SHP77 treated with DMSO at 0.1 percent for 48 hours (cell line): ENCODE results near the gene MDM4.
"Not testable (repeated sequence)": the region's sequence is repeated elsewhere in the genome, so short reads cannot be mapped to it uniquely, and the experiment has no call there.

ENCODE experiments used
- DNase-seq: peaks from one replicate; lab custom pipeline; 2025; lab: John Stamatoyannopoulos, UW

Gene MDM4

DNA sequence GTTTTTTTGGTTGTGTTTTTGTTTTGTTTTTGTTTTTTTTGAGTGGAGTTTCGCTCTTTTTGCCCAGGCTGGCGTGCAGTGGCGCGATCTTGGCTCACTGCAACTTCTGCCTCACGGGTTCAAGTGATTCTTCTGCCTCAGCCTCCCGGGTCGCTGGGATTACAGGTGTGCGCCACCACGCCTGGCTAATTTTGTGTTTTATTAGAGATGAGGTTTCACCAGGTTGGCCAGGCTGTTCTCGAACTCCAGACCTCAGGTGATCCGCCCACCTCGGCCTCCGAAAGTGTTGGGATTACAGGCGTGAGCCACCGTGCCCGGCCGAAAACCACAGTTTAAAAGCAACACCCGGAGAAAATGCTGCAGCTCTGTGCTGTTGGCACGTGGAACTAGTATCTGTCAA is 1.2 kb downstream of the MDM4 start:
- DNase-seq: not testable (repeated sequence)

DNA sequence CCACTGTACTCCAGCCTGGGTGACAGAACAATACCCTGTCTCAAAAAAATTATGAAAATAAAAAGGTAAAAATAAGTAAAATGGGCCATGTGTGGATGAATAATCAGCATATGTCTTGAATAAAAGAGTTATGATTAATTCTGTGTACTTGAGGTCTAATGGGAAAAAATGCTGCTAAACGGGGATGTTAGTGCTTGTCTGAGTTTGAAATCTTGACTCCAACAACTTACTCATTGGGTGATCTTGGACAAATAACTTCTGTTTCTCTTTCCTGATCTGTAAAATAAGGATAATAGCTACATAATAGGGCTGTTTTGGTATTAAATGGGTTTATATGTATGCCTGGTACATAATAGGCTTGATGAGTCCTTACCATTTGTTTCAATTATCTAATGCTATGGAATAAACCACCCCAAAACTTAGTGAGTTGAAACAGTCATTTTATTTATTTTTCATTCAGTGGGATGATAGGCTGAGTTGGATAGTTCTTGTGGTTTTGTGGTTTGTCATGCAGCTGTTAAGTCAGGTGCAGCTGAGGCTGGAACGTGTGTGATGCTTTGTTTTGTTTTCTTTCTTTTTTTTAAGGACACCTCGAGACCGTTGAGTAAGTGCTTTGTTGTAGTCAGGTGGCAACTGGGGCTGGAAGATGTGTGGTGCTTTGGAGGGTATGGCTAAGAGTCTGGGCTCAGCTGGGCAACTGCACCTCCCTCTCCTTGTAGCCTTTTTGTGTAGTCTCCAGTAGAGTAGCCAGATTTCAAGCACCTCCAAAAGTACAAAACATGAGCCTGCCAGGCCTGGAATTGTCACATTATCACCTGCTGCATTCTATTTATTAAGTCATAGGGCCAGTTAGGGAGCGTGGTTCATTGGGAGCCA is 4.9 kb downstream of the MDM4 start:
- no peak for DNase-seq

DNA sequence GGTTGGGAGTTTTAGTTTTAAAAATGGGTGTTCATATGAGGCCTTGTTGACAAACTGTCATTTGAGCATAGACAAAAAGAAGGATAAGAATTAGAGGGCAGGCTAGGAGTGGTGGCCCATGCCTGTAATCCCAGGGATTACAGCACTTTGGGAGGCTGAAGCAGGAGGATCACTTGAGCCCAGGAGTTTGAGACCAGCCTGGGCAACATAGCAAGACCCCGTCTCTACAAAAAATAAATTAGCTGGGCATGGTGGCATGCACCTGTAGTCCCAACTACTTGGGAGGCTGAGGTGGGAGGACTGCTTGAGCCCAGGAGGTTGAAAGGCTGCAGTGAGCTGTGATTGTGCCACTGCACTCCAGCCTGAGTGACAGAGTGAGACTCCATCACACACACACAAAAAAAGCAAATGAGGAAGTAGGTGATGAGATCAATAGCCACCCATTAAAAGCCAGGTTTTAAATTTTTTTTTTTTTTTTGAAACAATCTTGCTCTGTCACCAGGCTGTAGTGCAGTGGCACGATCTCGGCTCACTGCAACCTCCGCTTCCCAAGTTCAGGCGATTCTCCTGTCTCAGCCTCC is 5.8 kb downstream of the MDM4 start:
- DNase-seq: not testable (repeated sequence)

DNA sequence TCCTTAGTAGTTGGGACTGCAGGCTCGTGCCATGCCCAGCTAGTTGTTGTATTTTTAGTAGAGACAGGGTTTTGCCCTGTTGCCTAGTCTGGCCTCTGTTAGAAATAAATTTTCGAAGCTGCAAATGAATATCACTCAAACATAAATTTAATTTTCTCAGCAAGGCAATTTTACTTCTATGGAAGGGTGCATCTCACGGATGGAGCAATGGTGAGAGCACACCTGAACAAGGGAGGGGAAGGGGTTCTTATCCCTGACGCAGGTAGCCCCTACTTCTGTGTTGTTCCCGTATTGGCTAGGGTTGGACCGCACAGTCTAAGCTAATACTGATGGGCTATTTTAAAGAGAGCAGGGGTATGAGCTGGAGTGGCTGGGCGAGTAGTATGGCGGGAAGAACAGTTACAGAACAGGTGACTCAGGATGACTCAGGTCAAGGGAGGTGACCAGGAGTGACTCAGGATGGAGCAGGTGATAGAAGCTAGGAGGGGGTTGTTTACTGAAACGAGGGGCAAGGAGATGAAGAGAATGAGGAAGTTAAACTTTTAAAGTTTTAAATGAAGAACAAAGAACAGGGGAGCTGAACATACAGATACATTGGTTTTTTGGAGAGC is 7.5 kb downstream of the MDM4 start:
- DNase-seq: no peak

DNA sequence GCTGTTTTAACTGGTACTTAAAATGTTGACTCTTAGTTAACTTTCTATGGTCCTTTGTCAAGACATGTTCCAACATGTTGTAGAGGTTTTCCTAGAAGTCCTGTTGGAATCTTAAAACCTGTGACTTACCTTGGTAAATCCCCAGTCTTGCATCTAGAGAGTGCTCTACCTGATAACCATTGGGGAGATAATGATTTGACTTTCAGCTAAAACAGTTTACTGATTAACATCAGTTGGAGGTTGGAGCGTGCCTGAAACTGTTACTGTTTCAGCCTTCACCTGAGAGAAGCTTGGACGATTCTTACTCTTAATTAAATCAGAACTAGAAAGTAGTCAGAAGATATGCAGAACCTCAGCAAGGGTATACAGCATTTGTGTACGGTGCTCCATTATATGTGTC is 8.8 kb downstream of the MDM4 start:
- no peak for DNase-seq

DNA sequence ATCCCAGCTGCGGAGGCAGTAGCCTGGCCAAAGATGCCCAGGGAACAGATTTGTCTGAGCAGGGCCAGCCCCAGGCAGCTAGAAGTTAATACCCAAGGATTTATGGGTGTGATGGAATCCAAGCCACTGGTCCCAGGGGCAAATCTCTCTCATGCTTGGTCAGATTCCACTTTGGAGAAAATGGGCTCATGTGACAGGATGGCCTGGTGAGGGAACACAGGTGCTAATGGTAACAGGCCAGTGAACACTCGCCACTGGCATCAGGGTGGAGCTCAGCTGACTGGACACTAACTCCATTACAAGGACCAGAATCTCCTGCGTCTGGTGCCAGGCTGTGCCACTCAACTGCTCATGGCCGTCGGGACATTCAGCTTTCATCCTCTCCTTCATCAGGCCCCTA is 12.0 kb downstream of the MDM4 start:
- DNase-seq: no peak

DNA sequence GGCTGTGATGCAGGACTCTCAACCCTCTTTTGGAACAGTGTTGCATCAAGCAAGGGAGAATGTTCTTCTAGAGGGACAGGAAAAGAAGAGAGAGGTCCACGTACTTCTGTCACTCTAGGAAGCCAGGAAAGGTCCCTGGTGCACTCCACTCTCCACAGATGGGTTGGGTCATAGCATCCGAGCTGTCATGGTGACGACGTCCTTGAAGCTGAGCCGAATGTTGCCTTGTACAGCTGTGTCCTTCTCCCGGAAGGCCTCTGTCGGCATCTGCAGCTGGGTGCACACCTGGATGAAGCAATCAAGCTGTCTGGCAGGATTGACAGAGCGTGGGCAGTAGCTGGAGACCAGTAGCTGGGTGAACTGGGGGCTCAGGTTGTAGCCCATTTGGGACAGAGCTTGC is 12.5 kb downstream of the MDM4 start:
- no peak for DNase-seq

DNA sequence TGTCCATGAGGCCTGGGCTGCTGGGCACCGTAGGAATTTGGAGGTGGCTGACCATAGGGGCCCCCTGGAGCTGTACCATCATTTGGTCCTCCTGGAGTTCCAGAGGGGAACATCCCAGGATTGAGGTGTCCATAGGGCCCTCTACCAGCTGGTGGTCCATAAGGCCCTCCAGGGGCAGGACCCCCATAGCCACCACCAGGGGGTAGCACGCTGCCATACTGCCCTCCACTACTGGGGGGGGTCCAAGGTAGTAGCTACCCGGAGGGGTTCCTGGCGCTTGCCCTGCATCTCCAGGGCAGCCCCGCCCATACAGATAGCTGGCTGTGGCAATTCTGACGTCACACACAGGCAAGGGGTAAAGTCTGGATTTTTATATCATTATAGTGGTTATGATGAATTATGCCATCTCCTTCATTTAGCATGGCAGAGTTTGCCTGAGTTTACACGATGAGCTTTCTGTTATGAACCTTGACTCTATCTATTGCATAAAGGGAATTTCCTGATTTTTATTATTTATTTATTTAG is 13.2 kb downstream of the MDM4 start:
- DNase-seq: no peak

DNA sequence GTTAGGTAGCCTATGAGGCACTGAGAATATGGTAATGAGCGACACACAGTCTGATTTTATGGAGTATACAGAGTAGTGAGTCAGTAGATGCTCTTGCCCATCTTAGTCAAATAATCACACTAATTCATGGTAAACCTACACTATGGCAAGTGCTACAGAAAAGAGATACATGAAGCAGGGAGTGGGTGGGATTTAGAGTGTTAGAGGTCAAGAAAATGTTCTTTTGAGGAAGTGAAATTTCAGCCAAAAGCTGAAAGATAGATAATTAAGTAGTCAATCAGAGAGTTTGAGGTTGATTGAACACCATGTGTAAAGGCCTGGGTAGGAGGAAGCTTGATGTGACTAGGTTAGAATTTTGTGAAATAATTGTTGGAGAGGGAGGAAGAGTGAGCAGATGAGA is 14.7 kb downstream of the MDM4 start:
- DNase-seq: no peak

DNA sequence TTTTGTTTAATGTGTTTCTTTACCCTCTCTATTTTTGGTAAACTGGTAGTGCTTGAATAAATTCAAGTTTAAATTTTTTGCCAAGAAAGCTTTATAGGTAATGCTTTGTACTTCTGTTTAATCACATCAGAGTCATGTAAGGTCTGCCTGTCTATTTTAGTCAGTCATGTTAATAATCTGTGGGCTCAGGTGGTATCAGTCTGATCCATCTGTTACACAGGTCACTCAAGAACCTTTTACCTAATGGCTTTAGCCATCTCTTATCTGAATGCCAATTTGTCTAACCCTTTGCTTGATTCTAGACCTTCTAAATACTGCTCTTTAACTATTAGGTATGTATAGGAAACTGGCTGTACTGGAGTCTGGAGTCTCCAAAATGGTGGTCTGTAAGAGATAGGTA is 16.6 kb downstream of the MDM4 start:
- no peak for DNase-seq

DNA sequence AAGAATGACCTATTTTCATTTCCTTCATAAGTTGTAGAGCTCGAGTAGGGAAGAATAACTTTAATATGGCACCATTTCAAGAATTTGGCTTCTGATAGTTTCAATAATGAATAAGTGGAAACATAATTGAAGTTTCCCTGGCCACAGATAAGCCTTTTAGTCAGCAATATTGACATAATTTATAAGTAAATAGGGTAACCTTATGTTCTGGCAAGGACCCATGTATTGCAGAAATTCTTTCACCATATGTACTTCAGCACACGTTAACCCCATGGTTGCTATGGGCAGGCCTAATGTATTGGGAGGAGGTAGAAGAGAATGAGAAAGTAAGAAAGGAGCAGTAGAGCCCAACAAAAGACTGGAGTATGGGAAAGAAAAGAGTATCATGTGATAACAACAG is 25.4 kb downstream of the MDM4 start:
- no peak for DNase-seq

DNA sequence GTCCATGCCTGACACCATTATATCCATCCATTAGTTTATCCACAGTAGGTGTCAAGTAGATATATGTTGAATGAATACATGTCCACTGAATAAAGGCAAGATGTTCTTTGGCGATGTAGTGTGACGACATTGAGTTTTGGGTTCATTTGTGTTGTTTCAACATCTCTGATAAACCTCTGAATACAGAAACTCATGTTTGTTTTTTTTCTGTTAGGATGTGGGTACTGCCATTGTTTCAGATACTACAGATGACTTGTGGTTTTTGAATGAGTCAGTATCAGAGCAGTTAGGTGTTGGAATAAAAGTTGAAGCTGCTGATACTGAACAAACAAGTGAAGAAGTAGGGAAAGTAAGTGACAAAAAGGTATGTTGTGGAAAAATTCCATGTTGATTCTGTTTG is 28.1 kb downstream of the MDM4 start:
- DNase-seq: no peak

DNA sequence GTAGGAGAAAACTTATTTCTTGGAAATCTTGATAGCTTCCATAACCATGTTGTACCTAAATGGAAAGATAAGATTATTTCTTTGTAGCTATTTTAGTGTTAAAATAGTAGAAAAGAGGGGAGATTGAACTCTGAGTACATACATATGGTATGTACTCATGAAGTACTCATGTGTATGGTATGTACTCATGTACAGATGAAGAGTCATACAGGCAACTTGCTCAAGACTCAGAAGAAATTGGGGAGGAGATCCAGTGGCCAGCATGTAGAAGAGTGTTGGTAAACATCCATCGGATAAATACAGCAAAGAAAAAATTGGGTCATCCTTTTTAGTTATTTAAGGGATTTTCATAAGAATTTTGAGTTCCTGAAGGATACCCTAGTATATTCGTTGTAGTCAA is 29.0 kb downstream of the MDM4 start:
- DNase-seq: no peak

DNA sequence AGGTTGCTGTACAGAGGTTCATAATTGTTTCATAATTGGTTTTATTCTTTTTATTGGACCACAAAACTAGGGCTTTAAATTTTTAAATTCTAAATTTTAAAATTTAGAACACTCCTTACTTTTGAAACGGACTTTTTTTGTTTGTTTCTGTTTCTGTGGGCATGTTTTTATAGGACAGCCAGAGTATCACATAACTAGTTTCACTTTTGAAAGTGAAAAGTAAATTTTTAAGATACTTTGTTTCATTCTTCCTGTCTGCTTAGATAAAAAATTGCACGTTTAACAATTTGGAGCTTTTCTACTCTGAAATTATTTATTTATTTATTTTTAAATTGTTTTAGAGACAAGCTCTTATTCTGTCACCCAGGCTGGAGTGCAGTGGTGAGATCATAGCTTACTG is 29.7 kb downstream of the MDM4 start:
- no peak for DNase-seq

DNA sequence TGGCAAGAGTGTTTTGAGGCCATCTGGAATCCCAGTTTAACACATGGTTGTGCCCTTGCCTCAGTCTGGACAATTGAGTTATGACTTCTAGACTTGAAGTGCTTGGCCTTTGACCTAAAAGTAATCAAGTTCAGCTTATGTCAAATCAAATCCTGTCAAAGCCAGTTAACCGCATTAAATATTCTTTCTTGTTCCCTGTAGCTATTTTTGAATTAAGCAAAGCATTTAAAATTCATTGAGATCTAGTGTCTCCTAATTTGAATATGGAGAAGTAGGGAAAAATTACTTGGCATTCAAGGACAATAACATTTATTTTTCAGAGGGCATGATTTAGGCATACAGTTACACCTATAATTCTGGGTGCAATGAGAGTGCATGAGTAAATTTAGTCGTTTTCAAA is 32.1 kb downstream of the MDM4 start:
- no peak for DNase-seq

DNA sequence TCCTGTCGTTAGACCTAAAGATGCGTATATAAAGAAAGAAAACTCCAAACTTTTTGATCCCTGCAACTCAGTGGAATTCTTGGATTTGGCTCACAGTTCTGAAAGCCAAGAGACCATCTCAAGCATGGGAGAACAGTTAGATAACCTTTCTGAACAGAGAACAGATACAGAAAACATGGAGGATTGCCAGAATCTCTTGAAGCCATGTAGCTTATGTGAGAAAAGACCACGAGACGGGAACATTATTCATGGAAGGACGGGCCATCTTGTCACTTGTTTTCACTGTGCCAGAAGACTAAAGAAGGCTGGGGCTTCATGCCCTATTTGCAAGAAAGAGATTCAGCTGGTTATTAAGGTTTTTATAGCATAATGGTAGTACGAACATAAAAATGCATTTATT is 33.1 kb downstream of the MDM4 start:
- DNase-seq: no peak

DNA sequence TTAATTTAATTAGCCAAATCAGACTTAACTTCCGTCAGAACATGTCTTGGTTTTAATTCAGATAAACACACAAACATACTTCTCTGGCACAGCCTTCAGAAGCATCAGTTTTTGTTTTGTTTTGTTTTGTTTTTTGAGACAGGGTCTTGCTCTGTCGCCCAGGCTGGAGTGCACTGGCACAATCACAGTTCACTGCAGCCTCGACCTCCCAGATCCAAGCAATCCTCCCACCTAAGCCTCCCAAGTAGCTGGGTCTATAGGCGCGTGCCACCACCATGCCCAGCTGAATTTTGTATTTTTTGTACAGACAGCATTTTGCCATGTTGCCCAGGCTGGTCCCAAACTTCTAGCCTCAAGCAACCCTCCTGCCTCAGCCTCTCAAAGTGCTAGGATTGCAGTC is 34.7 kb downstream of the MDM4 start:
- DNase-seq: no peak

DNA sequence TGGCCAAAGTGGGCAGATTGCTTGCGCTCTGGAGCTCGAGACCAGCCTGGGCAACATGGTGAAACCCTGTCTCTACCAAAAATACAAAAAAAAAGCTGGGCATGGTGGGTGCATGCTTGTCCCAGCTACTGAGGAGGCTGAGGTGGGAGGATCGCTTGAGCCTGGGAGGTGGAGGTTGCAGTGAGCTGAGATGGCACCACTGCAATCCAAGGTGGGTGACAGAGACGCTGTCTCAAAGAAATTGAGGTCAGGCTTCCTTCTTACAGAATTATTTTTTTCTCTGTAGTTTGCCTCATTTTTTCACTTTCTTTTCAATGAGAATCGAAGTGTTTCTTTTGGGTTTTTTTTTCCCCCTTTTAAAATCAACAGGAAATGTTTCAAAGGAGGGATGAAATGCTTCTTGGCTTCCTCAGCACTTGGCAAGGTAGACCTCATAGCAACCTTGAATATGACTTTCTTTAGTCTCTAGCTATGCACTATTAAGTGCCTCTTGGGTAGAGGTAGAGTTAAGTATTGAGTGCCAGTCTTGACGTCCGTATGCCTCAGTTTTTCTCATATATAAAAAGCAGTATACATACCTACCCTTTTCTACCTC is 40.3 kb downstream of the MDM4 start:
- no peak for DNase-seq

DNA sequence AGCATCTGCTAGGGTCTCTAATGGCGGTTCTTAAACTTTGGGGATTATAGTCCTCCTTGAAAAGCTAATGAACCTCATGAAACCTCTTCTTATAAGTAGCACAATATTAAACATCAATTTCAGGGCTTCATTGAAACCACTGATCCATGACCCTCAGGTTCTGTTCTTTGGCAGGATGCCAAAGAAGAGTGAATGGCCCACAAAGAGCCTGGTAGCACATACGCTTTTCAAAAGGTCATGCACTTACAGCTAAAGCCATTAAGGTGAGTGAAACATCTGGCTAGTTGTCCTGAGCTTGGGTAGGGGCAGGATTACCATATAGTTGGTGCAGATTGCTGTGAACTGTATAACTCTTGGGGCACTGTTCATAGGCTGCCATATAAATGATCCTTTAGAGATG is 42.3 kb downstream of the MDM4 start:
- DNase-seq: peak; percentile 17

DNA sequence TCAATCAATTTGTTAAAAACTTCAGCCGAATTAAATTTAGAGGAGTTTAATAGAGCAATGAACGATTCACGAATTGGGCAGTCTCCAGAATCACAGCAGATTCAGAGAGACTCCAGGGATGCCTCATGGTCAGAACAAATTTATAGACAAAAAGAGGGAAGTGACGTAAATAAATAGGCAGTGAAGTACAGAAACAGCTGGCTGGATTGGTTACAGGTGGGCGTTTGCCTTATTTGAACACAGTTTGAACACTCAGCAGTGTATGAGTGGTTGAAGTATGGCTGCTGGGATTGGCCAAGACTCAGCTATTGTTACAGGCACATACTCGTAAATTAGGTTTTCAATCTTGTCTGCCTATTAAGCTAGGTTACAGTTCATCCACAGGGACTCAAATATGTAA is 43.8 kb downstream of the MDM4 start:
- DNase-seq: not testable (repeated sequence)

DNA sequence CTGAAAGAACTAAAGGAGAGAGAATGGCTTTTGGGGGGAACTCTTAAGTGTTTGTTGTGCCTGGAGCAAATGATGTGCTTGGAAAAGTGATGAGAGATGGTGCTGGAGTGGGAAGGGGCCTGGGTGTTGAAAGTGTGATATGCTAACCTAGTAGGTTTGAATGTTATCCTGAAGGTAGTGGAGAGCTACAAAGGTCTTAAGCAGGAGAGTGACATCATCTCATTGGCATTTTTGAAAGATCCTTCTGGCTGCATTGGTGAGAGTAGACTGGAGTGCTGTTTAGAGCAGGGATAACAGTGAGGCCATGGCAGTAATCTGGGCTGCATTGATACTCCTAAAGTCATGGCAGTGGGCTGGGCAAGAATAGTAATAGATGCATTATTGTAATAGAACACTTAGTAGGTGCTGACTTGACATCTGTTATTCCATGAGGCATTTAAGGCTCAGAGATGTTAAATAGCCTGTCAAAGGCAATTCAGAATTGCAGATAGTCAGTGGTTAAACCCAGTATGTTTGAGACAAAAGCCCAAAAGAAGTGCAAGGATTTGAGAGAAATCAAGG is 44.5 kb downstream of the MDM4 start:
- no peak for DNase-seq
